ENCODE results near the gene ALG14. TPM values are rescaled to one million over a fixed set of nuclear protein-coding genes. Genes with fewer than 3 reads are reported as not detected.

The ALG14 gene
- total RNA-seq, 1 experiment from 2014 or later = 13.0 TPM

DNA sequence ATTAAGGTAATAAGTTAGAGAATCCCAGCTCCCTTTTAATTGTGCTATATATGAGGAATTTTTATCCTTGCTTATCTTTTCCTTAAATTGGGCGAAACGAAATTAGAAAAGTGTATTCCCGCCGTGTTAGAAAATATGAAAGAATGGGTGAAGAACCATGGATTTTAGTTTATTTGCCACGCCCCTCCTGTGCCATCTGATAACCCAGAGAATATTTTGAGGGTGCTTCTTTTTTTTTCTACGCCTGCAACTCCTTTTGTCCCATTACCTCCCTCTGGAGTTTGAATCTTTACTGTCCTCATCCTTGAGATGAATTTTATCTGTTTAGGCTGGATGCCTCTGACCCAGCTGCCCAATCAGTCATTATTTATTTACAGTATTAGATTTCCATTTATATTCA, 46.0 kb upstream of the ALG14 start:
- ChIA-PET CTCF (interaction anchor here (1.1 to 5.0 kb wide), 4 partner anchors 12 to 115 kb away, joined by 3 to 34 read pairs (median 18); partner anchors contain the start of gene RWDD3), POLR2A (interaction anchor here (0.8 to 3.8 kb wide), 3 partner anchors 10 to 57 kb away, joined by 3 to 23 read pairs (median 21); partner anchors contain the start of gene ALG14)
- H3K4me1 Mint-ChIP-seq (ENCODE audit: insufficient read depth, unreplicated experiment) = peaks cover 21% of the 10 kb centered on the region
- no peak for DNase-seq (ENCODE audit: unreplicated experiment)
- peak overlapping the region; percentile 15 for H3K4me3 Mint-ChIP-seq (ENCODE audit: unreplicated experiment)
- intact Hi-C loops (cut with micrococcal nuclease) = no loop called here
- no TSS peak for BruUV-seq (replicated peaks)
- H3K9me3 Mint-ChIP-seq (ENCODE audit: unreplicated experiment) = no peaks in the 10 kb centered on the region
- no peak for TF ChIP-seq CTCF (IDR thresholded peaks at IDR 0.05; ENCODE audit: unreplicated experiment)
- H3K27ac Mint-ChIP-seq (ENCODE audit: low read depth, unreplicated experiment) = no peak overlapping the region
- H3K36me3 Mint-ChIP-seq (ENCODE audit: insufficient read depth, unreplicated experiment) = no peaks in the 10 kb centered on the region
- no peaks in the 10 kb centered on the region for H3K27me3 Mint-ChIP-seq (ENCODE audit: insufficient read depth, unreplicated experiment)

GRCh38 chr1:95118067-95118499, 45.3 kb upstream of the ALG14 start:
- H3K27ac Mint-ChIP-seq (ENCODE audit: low read depth, unreplicated experiment) = no peak overlapping the region
- no peaks in the 10 kb centered on the region for H3K27me3 Mint-ChIP-seq (ENCODE audit: insufficient read depth, unreplicated experiment)
- TF ChIP-seq CTCF (IDR thresholded peaks at IDR 0.05; ENCODE audit: unreplicated experiment) = no peak
- no peaks in the 10 kb centered on the region for H3K9me3 Mint-ChIP-seq (ENCODE audit: unreplicated experiment)
- peak overlapping the region; percentile 77 for H3K4me3 Mint-ChIP-seq (ENCODE audit: unreplicated experiment)
- no peak for DNase-seq (ENCODE audit: unreplicated experiment)
- peaks cover 21% of the 10 kb centered on the region for H3K4me1 Mint-ChIP-seq (ENCODE audit: insufficient read depth, unreplicated experiment)
- intact Hi-C loops (cut with micrococcal nuclease) = no loop called here
- H3K36me3 Mint-ChIP-seq (ENCODE audit: insufficient read depth, unreplicated experiment) = no peaks in the 10 kb centered on the region
- BruUV-seq (replicated peaks) = TSS peak; percentile 37
- CTCF ChIA-PET = interaction anchor here (0.6 to 5.0 kb wide), 11 partner anchors 9 to 257 kb away, joined by 3 to 34 read pairs (median 6); partner anchors contain the start of genes ALG14 and RWDD3
- POLR2A ChIA-PET = interaction anchor here (0.6 to 5.3 kb wide), 5 partner anchors 10 to 116 kb away, joined by 4 to 32 read pairs (median 21); partner anchors contain the start of genes ALG14 and RWDD3

- intact Hi-C loops (cut with micrococcal nuclease) = loop anchor here (2.0 kb wide), 1 partner anchor 45 kb away; the partner anchor contains the start of gene ALG14
- CTCF ChIA-PET = interaction anchor here (0.6 to 5.0 kb wide), 17 partner anchors 9 to 256 kb away, joined by 3 to 34 read pairs (median 4); partner anchors contain the start of genes ALG14 and RWDD3
These were observed 44.7 kb upstream of the ALG14 start, which contains the start of gene TLCD4 for GRCh38 chr1:95117207-95118066. TSS of gene TLCD4 (plus strand) at chr1:95117355. CDS start at chr1:95143902, 26,547 bp downstream.

More at GRCh38 chr1:95117207-95118066, 44.7 kb upstream of the ALG14 start, which contains the start of gene TLCD4:
- H3K36me3 Mint-ChIP-seq (ENCODE audit: insufficient read depth, unreplicated experiment) = no peaks in the 10 kb centered on the region
- peak within 1 kb of the TSS; percentile 77 for H3K4me3 Mint-ChIP-seq (ENCODE audit: unreplicated experiment)
- TF ChIP-seq CTCF (IDR thresholded peaks at IDR 0.05; ENCODE audit: unreplicated experiment) = no peak
- H3K4me1 Mint-ChIP-seq (ENCODE audit: insufficient read depth, unreplicated experiment) = peaks cover 21% of the 10 kb centered on the region
- no peak within 1 kb of the TSS for H3K27ac Mint-ChIP-seq (ENCODE audit: low read depth, unreplicated experiment)
- H3K27me3 Mint-ChIP-seq (ENCODE audit: insufficient read depth, unreplicated experiment) = no peaks in the 10 kb centered on the region
- no peaks in the 10 kb centered on the region for H3K9me3 Mint-ChIP-seq (ENCODE audit: unreplicated experiment)
- DNase-seq (ENCODE audit: unreplicated experiment) = peak; percentile 66
- BruUV-seq (replicated peaks) = no TSS peak
- POLR2A ChIA-PET = interaction anchor here (0.6 to 5.3 kb wide), 7 partner anchors 11 to 116 kb away, joined by 3 to 32 read pairs (median 6); partner anchors contain the start of genes ALG14 and RWDD3
